ENCODE measurements around the gene ATAD1.
"Not testable (repeated sequence)": the region's sequence is repeated elsewhere in the genome, so short reads cannot be mapped to it uniquely, and the experiment has no call there.

GRCh38 chr10:87863951-87864495, 46.0 kb upstream of the ATAD1 start:
- not testable (repeated sequence) for TF ChIP-seq POLR2A, EP300, CTCF (IDR thresholded peaks at IDR 0.05)

All from sigmoid colon (tissue), 4 donors.